Fibroblast of lung (primary cell): ENCODE measurements around the gene MYOZ2. TPM values are rescaled to one million over a fixed set of nuclear protein-coding genes. Genes with fewer than 3 reads are reported as not detected.
"Not testable (repeated sequence)": the region's sequence is repeated elsewhere in the genome, so short reads cannot be mapped to it uniquely, and the experiment has no call there.

Source experiments
- DNase-seq, 2 donors: peaks; one replicate each; pipeline versions ENCODE4 v3.0.0 to v3.0.0-alpha.2; 2010; ENCODE audit warnings: low read depth in 2 of 2
- H2AFZ ChIP-seq: 2 replicates; pipeline ENCODE4 v1.5.1; 2012; ENCODE audit warnings: low read length, control low read depth, inconsistent platforms
- H3K27ac ChIP-seq: 2 replicates; pipeline ENCODE4 v1.5.1; 2011; ENCODE audit warnings: low read length, control low read depth; ENCODE audit not compliant: insufficient read depth
- H3K27me3 ChIP-seq: 2 replicates; pipeline ENCODE4 v1.5.1; 2011; ENCODE audit warnings: mild to moderate bottlenecking, low read length; ENCODE audit not compliant: control insufficient read depth, insufficient read depth
- H3K36me3 ChIP-seq: 2 replicates; pipeline ENCODE4 v1.5.1; 2011; ENCODE audit warnings: low read length; ENCODE audit not compliant: control insufficient read depth, insufficient read depth
- H3K4me1 ChIP-seq: 2 replicates; pipeline ENCODE4 v1.5.1; 2011; ENCODE audit warnings: low read length; ENCODE audit not compliant: control insufficient read depth, insufficient read depth; ENCODE audit errors: extremely low read depth
- H3K4me2 ChIP-seq: 2 replicates; pipeline ENCODE4 v1.5.1; 2011; ENCODE audit warnings: low read length, control low read depth; ENCODE audit not compliant: insufficient read depth; ENCODE audit errors: extremely low read depth
- H3K4me3 ChIP-seq, 4 experiments: fragments of 200-600 bp in 1 of 4; sonication (generic) in 1 of 4; replicated peaks in 1 of 4; 2 replicates each; pipeline ENCODE4 v1.5.1; 2011 to 2016; ENCODE audit warnings: low read length in 4 of 4, low read depth in 3 of 4, mild to moderate bottlenecking in 3 of 4, control low read depth in 2 of 4, inconsistent platforms in 1 of 4, mixed read lengths in 1 of 4; ENCODE audit not compliant: insufficient read depth in 1 of 4; ENCODE audit errors: control extremely low read depth in 1 of 4
- H3K79me2 ChIP-seq: 2 replicates; pipeline ENCODE4 v1.5.1; 2012; ENCODE audit warnings: mild to moderate bottlenecking, low read length, inconsistent platforms; ENCODE audit not compliant: control insufficient read depth, insufficient read depth
- H3K9ac ChIP-seq: 2 replicates; pipeline ENCODE4 v1.5.1; 2011; ENCODE audit warnings: mild to moderate bottlenecking, low read length, control low read depth; ENCODE audit not compliant: insufficient read depth
- H3K9me3 ChIP-seq: 2 replicates; pipeline ENCODE4 v1.5.1; 2012; ENCODE audit warnings: low read depth, low read length; ENCODE audit not compliant: control insufficient read depth, insufficient read depth
- H4K20me1 ChIP-seq: 2 replicates; pipeline ENCODE4 v1.5.1; 2011; ENCODE audit warnings: low read length; ENCODE audit not compliant: control insufficient read depth, insufficient read depth; ENCODE audit errors: extremely low read depth
- EZH2 ChIP-seq: IDR thresholded peaks from 2 replicates; pipeline ENCODE4 v1.5.1; 2012; ENCODE audit warnings: low read length, control low read depth, mild to moderate bottlenecking; ENCODE audit errors: missing control alignments
- polyA plus RNA-seq, 2 donors: library from polyadenylated mRNA; depleted of rRNA in 1 of 2; stranded (reverse) in 1 of 2; unstranded in 1 of 2; fragments of >200 nt; gene quantifications; 2 replicates each; pipeline ENCODE4 v1.2.1, GENCODE V29; 2011 to 2012; ENCODE audit warnings: missing spikeins in 1 of 2
- total RNA-seq: library from RNA; depleted of rRNA; stranded (reverse); fragments of >200 nt; gene quantifications from 2 replicates; pipeline ENCODE4 v1.2.1, GENCODE V29; 2014
- TF ChIP-seq, protein P1 (sequence below), 2 donors: IDR thresholded peaks in 1 of 2; conservative IDR thresholded peaks in 1 of 2; 1 replicate in 1 of 2; 2 replicates in 1 of 2; pipeline ENCODE4 v1.5.1; 2011 to 2012; ENCODE audit warnings: low read length in 2 of 2, control low read depth in 1 of 2, inconsistent platforms in 1 of 2, low read depth in 1 of 2, mild to moderate bottlenecking in 1 of 2

MYOZ2 gene
- total and polyA plus RNA-seq, 2 donors (not counting 1 experiment from before 2014, with no cell fraction given) = 0.17 to 0.59 TPM

DNA sequence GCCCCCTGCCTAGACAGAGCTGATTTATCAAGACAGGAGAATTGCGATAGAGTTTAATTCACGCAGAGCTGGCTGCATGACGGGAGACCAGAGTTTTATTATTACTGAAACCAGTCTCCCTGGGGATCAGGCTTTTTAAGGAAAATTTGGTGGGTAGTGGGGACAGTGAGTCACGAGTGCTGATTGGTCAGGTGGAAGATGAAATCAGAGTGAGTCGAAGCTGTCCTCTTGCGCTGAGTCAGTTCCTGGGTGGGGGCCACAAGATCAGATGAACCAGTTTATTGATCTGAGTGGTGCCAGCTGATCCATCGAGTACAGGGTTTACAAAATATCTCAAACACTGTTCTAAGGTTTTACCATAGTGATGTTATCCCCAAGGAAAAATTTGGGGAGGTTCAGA is 36.6 kb downstream of the MYOZ2 start:
- no peaks in the 10 kb centered on the region for H3K36me3 ChIP-seq
- H3K9me3 ChIP-seq = no peaks in the 10 kb centered on the region

DNA sequence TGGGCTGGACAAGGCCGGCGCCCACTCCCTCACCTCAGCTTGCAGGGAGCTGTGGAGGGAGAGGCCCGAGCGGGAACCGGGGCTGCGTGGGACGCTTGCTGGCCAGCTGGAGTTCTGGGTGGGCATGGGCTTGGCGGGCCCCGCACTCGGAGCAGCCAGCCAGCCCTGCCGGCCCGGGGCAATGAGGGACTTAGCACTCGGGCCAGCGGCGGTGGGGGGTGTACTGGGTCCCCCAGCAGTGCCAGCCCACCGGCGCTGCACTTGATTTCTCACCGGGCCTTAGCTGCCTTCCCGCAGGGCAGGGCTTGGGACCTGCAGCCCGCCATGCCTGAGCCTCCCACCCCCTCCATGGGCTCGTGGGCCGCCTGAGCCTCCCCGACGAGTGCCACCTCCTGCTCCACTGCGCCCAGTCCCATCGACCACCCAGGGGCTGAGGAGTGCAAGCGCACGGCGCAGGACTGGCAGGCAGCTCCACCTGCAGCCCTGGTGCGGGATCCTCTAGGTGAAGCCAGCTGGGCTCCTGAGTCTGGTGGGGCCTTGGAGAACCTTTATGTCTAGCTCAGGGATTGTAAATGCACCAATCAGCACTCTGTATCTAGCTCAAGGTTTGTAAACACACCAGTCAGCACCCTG is 38.2 kb downstream of the MYOZ2 start:
- H3K27ac ChIP-seq, H3K79me2 ChIP-seq, DNase-seq, H3K9me3 ChIP-seq, H3K9ac ChIP-seq, H3K4me1 ChIP-seq, H3K27me3 ChIP-seq, H2AFZ ChIP-seq, H4K20me1 ChIP-seq, H3K4me3 ChIP-seq, H3K4me2 ChIP-seq, H3K36me3 ChIP-seq: not testable (repeated sequence)

More for the DNA sequence above, 36.6 kb downstream of the MYOZ2 start:
- H3K4me3 ChIP-seq = no peak overlapping the region
- H4K20me1 ChIP-seq = no peaks in the 10 kb centered on the region
- no peak for TF ChIP-seq EZH2
- TF ChIP-seq, protein P1, sequence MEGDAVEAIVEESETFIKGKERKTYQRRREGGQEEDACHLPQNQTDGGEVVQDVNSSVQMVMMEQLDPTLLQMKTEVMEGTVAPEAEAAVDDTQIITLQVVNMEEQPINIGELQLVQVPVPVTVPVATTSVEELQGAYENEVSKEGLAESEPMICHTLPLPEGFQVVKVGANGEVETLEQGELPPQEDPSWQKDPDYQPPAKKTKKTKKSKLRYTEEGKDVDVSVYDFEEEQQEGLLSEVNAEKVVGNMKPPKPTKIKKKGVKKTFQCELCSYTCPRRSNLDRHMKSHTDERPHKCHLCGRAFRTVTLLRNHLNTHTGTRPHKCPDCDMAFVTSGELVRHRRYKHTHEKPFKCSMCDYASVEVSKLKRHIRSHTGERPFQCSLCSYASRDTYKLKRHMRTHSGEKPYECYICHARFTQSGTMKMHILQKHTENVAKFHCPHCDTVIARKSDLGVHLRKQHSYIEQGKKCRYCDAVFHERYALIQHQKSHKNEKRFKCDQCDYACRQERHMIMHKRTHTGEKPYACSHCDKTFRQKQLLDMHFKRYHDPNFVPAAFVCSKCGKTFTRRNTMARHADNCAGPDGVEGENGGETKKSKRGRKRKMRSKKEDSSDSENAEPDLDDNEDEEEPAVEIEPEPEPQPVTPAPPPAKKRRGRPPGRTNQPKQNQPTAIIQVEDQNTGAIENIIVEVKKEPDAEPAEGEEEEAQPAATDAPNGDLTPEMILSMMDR (conservative IDR thresholded peaks at IDR 0.05 in 1 of 2, IDR thresholded peaks at IDR 0.05 in 1 of 2; ENCODE audit: low read depth in 1 of 2, low read length in 2 of 2) = no peak
- H3K27me3 ChIP-seq = no peaks in the 10 kb centered on the region
- DNase-seq = no peak
- H3K27ac ChIP-seq = no peak overlapping the region
- no peak overlapping the region for H3K4me2 ChIP-seq
- no peaks in the 10 kb centered on the region for H3K79me2 ChIP-seq
- H3K4me1 ChIP-seq = no peaks in the 10 kb centered on the region
- peak overlapping the region; percentile 17 for H2AFZ ChIP-seq
- H3K9ac ChIP-seq = no peak overlapping the region

DNA sequence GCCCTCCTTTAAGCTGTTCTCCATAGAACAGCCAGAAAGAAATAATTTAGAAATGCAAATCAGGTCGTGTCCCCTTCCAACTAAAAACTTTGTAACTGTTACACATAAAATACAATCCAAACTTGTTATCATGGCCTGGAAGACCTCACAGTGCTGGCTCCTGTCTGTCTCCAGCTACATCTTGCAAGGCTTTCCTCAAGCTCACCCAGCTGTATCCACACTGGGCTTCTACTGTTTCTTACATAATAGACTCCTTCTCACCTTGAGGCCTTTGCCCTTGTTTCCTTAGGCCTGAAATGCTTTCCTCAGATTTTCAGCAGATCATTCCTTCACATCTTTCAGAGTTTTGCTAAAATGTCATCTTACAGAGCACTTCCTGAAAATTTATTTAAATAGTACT is 43.4 kb downstream of the MYOZ2 start:
- no peak overlapping the region for H3K4me2 ChIP-seq
- H3K9me3 ChIP-seq = no peaks in the 10 kb centered on the region
- no peak overlapping the region for H2AFZ ChIP-seq
- no peaks in the 10 kb centered on the region for H3K27me3 ChIP-seq
- DNase-seq = no peak
- H3K36me3 ChIP-seq = no peaks in the 10 kb centered on the region
- H3K4me1 ChIP-seq = no peaks in the 10 kb centered on the region
- H3K9ac ChIP-seq = no peak overlapping the region
- TF ChIP-seq EZH2 = no peak
- TF ChIP-seq, protein P1 (conservative IDR thresholded peaks at IDR 0.05 in 1 of 2, IDR thresholded peaks at IDR 0.05 in 1 of 2; ENCODE audit: low read depth in 1 of 2, low read length in 2 of 2) = no peak
- H3K79me2 ChIP-seq = no peaks in the 10 kb centered on the region
- H3K4me3 ChIP-seq = no peak overlapping the region
- no peak overlapping the region for H3K27ac ChIP-seq
- H4K20me1 ChIP-seq = no peaks in the 10 kb centered on the region
